ENCODE measurements around the gene CNGB1. TPM values are rescaled to one million over a fixed set of nuclear protein-coding genes. Genes with fewer than 3 reads are reported as not detected.

Gene CNGB1
- total RNA-seq, 2 experiments from 2014 or later = not detected

DNA sequence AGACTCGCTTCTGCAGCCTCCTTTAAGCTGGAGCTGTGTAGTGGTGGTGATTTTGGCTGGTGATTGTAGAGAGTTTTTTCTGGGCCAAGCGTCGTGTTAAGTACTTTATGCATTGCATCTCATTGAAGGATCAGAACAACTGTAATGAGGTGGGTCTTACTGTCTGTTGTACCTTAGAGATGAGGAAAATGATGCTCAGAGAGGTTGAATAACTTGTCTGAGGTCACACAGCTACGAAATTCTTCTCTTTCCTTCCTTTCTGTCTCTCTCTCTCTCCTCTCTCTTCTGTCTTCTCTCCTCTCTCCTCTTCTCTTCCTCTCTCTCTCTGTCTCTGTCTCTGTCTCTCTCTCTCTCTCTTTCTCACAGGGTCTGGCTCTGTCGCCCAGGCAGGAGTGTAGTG lies 82.8 kb downstream of the CNGB1 start:
- H3K9me3 Mint-ChIP-seq = no peaks in the 10 kb centered on the region
- peaks cover 78% of the 10 kb centered on the region for H3K27me3 Mint-ChIP-seq
- H3K4me1 ChIP-seq (ENCODE audit: insufficient read depth, low read length) = no peaks in the 10 kb centered on the region
- H3K9me3 ChIP-seq (ENCODE audit: control insufficient read depth in 1 of 2, insufficient read depth in 1 of 2, low read length in 2 of 2) = no peaks in the 10 kb centered on the region
- H3K27me3 ChIP-seq (ENCODE audit: control insufficient read depth in 1 of 2, insufficient read depth in 2 of 2, low read length in 2 of 2) = peaks cover 30 to 42% of the 10 kb centered on the region in 2 experiments
- ATAC-seq (ENCODE audit: poor library complexity) (no peak), DNase-seq (no peak)
- intact Hi-C loops (cut with DNase I, micrococcal nuclease) = no loop called here
- H3K36me3 Mint-ChIP-seq (ENCODE audit: low read depth) = no peaks in the 10 kb centered on the region
- H3K36me3 ChIP-seq (ENCODE audit: insufficient read depth, low read length) = no peaks in the 10 kb centered on the region
- TF ChIP-seq, protein P1, sequence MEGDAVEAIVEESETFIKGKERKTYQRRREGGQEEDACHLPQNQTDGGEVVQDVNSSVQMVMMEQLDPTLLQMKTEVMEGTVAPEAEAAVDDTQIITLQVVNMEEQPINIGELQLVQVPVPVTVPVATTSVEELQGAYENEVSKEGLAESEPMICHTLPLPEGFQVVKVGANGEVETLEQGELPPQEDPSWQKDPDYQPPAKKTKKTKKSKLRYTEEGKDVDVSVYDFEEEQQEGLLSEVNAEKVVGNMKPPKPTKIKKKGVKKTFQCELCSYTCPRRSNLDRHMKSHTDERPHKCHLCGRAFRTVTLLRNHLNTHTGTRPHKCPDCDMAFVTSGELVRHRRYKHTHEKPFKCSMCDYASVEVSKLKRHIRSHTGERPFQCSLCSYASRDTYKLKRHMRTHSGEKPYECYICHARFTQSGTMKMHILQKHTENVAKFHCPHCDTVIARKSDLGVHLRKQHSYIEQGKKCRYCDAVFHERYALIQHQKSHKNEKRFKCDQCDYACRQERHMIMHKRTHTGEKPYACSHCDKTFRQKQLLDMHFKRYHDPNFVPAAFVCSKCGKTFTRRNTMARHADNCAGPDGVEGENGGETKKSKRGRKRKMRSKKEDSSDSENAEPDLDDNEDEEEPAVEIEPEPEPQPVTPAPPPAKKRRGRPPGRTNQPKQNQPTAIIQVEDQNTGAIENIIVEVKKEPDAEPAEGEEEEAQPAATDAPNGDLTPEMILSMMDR (IDR thresholded peaks at IDR 0.05) = no peak
- no peak overlapping the region for H3K27ac ChIP-seq (ENCODE audit: low read depth in 1 of 2, low read length in 2 of 2)
- POLR2A ChIA-PET = no interaction called here
- CTCF ChIA-PET = no interaction called here
- no peaks in the 10 kb centered on the region for H3K4me1 Mint-ChIP-seq (ENCODE audit: low read depth)
- no peak overlapping the region for H3K4me3 Mint-ChIP-seq
- no peak overlapping the region for H3K4me3 ChIP-seq (ENCODE audit: low read length)
- no peak overlapping the region for H3K27ac Mint-ChIP-seq

DNA sequence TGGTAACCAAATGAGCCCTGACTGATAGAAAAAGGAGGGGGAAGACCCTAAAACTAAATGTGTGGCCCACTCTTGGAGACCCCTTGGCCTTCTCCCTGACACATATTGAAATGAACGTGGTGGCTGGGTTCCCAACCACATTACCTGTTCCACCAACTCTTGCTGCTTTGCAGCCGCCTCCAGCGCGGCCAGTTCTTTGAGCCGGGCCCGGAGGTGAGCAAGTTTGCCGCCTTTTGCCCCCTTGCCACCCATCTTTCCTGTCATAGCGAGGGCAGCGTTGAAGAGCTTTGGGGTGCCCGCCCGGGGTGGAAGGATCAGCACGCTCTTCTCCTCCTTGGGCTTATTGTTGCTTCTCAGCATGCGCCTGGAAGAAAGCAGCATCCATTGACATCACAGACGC lies 83.2 kb downstream of the CNGB1 start:
- peaks cover 78% of the 10 kb centered on the region for H3K27me3 Mint-ChIP-seq
- Histone ChIP-seq H3K36me3 (ENCODE audit: insufficient read depth, low read length) (no peaks in the 10 kb centered on the region), H3K27ac (ENCODE audit: low read depth in 1 of 2, low read length in 2 of 2) (no peak overlapping the region), H3K4me1 (ENCODE audit: insufficient read depth, low read length) (no peaks in the 10 kb centered on the region), H3K4me3 (ENCODE audit: low read length) (no peak overlapping the region), H3K27me3 (ENCODE audit: control insufficient read depth in 1 of 2, insufficient read depth in 2 of 2, low read length in 2 of 2) (peaks cover 30 to 44% of the 10 kb centered on the region in 2 experiments), H3K9me3 (ENCODE audit: control insufficient read depth in 1 of 2, insufficient read depth in 1 of 2, low read length in 2 of 2) (no peaks in the 10 kb centered on the region)
- intact Hi-C loops (cut with DNase I, micrococcal nuclease) = no loop called here
- no peak overlapping the region for H3K4me3 Mint-ChIP-seq
- no peak overlapping the region for H3K27ac Mint-ChIP-seq
- H3K4me1 Mint-ChIP-seq (ENCODE audit: low read depth) = no peaks in the 10 kb centered on the region
- POLR2A ChIA-PET = no interaction called here
- ATAC-seq (ENCODE audit: poor library complexity) (no peak), DNase-seq (no peak)
- H3K9me3 Mint-ChIP-seq = no peaks in the 10 kb centered on the region
- H3K36me3 Mint-ChIP-seq (ENCODE audit: low read depth) = no peaks in the 10 kb centered on the region
- CTCF ChIA-PET = no interaction called here
- TF ChIP-seq, protein P1 (IDR thresholded peaks at IDR 0.05) = no peak

DNA sequence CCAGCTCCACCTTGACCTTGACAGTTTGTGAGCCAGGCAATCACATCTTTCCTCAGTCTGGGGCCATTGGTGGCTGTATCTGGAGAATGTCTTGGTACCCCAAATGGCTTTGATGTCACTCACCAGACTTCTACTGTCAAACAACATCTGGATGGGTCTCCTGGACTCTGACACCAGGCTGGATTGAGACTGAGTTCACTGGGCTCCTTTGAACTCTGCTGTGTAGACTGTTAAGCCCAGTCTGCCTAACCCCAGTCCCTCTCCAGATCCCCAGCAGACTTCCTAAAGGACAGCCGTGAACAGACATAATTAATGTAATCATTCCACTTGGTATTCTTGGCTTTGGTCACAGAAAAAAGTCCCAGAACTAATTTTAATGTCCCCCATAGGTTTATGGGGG lies 84.5 kb downstream of the CNGB1 start:
- no peaks in the 10 kb centered on the region for H3K9me3 ChIP-seq (ENCODE audit: control insufficient read depth in 1 of 2, insufficient read depth in 1 of 2, low read length in 2 of 2)

More for the DNA sequence above, 84.5 kb downstream of the CNGB1 start:
- Histone ChIP-seq H3K27ac (ENCODE audit: low read depth in 1 of 2, low read length in 2 of 2) (no peak overlapping the region), H3K4me3 (ENCODE audit: low read length) (no peak overlapping the region), H3K4me1 (ENCODE audit: insufficient read depth, low read length) (no peaks in the 10 kb centered on the region), H3K27me3 (ENCODE audit: control insufficient read depth in 1 of 2, insufficient read depth in 2 of 2, low read length in 2 of 2) (peaks cover 30 to 41% of the 10 kb centered on the region in 2 experiments), H3K36me3 (ENCODE audit: insufficient read depth, low read length) (no peaks in the 10 kb centered on the region)
- Mint-ChIP-seq H3K4me1 (ENCODE audit: low read depth) (no peaks in the 10 kb centered on the region), H3K27me3 (peaks cover 80% of the 10 kb centered on the region), H3K36me3 (ENCODE audit: low read depth) (no peaks in the 10 kb centered on the region), H3K27ac (no peak overlapping the region), H3K4me3 (no peak overlapping the region), H3K9me3 (no peaks in the 10 kb centered on the region)
- ChIA-PET POLR2A (no interaction called here), CTCF (no interaction called here)
- ATAC-seq (ENCODE audit: poor library complexity) (no peak), DNase-seq (no peak)
- intact Hi-C loops (cut with DNase I, micrococcal nuclease) = no loop called here
- TF ChIP-seq, protein P1 (IDR thresholded peaks at IDR 0.05) = no peak
